NCI-H2171 treated with DMSO at 0.1 percent for 48 hours (cell line): Measurements from ENCODE around the gene KDM4B.
"Not testable (repeated sequence)": the region's sequence is repeated elsewhere in the genome, so short reads cannot be mapped to it uniquely, and the experiment has no call there.

ENCODE experiments used
- DNase-seq: peaks from one replicate; lab custom pipeline; 2025; lab: John Stamatoyannopoulos, UW

KDM4B gene

DNA sequence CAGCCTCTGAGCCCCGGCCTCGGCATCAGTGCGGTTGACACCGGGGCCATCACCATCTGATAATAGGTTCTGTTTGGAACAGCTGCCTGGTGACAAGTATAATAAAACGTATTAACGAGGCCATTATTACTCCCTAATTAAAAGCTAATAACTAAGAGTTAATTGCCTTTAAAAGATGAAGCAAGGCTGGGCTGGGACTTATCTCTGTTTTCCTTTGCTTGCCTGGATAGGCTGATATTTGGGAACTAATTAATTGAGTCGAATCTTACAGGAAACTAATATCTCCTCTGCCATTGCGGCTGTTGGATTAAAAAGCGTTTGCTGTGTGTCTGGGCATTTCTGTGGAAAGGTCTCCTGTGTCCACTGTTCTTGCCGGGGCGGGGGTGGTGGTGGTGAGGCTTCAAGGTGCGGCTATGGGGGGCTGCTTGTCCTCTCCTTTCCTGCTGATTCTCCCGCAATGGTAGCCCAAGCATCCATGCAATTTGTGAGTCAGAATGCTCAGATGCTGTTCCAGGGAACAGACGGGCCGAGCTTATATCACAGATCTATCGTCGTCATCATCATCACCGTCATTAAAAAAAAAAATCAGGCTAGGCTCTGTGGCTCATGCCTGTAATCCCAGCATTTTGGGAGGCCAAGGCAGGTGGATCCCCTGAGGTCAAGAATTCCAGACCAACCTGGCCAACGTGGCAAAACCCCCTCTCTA is 209.0 kb downstream of the KDM4B start:
- no peak for DNase-seq

DNA sequence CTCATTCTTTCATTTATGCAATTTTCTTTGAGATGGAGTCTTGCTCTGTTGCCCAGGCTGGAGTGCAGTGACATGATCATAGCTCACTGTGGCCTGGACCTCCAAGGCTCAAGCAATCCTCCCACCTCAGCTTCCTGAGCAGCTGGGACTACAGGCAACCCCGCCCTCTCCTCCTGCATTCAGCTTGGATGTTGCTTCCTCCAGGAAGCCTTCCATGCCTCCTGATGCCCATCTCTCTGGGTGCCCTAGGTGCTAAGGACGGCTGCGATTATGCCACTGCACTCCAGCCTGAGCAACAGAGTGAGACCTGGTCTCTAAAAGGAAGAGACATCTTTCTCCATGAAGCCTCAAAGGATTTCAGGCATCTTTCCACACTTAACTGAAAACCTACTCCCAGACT is 209.9 kb downstream of the KDM4B start:
- no peak for DNase-seq

DNA sequence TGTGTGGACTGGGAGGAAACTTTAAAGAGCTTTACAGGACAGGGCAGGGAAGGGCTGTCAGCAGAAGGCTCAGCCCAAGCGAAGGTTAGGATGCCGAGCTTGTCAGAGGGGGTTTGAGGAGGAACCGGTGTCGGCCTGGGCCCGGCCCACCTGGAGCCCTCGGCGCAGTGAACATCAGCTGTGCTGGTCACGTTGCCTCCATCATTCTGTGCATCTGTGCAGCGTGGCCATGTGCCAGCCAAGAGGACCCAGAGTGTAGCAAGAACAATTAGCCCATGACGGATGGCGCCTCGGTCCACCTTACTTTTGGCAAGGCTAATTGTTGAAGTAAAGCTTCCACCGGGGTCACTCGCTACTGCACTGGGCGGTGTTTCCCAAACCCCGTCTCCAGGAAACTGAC is 210.3 kb downstream of the KDM4B start:
- no peak for DNase-seq

DNA sequence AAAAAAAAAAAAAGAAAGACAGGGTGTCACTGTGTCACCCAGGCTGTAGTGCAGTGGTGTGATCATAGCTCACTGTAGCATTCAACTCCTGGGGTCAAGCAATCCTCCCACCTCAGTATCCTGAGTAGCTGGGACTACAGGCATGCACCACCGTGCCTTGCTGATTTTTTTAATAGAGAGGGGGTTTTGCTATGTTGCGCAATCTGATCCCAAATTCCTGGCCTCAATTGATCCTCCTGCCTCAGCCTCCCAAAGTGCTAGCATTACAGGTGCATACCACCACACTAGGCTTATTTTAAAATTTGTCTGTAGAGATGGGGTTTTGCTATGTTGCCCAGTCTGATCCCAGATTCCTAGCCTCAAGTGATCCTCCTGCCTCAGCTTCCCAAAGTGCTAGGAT is 212.4 kb downstream of the KDM4B start:
- DNase-seq, result no peak

DNA sequence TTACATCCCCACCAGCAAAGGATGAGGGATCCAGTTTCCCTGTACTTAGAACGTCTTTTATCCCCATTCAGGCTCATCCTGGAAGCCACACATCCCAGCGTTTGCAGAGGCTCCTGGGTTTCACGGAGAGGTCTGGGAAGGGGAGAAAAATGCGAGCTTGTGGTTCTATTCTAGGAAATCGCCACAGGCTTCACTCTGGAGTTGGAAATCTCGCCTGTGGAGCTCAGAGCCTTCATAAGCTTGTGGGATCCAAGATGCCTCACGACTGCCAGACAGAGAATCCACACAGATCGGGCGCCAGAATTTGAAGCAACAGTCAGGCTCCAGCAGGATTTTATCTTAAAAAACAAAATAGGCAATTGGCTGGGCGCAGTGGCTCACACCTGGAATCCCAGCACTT is 213.8 kb downstream of the KDM4B start:
- no peak for DNase-seq

DNA sequence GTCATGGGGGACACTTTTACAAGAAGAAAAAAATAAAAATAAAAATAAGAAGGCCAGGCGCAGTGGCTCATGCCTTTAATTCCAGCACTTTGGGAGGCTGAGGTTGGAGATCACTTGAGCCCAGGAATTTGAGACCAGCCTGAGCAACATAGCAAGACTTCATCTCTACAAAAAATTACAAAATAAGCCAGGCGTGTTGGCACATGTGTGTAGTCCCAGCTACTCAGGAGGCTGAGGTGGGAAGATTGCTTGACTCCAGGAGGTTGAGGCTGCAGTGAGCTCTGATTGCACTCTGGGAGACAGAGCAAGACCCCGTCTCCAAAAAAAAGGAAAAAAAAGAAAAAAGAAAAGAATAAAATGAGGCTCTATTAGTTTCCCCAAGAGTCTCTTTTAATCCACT is 214.7 kb downstream of the KDM4B start:
- no peak for DNase-seq

DNA sequence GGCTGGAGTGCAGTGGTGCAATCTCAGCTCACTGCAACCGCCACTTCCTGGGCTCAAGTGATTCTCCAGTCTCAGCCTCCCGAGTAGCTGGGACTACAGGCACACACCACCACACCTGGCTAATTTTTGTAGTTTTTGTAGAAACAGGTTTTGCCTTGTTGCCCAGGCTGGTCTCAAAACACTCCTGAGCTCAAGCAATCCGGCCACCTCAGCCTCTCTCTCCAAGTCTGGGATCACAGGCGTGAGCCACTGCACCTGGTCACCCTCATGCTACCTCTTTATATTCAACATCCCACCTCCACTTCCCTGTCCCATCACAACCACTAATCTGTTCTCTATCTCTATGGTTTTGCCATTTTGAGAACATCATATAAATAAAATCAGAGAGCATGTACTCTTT is 216.0 kb downstream of the KDM4B start:
- DNase-seq, result no peak

DNA sequence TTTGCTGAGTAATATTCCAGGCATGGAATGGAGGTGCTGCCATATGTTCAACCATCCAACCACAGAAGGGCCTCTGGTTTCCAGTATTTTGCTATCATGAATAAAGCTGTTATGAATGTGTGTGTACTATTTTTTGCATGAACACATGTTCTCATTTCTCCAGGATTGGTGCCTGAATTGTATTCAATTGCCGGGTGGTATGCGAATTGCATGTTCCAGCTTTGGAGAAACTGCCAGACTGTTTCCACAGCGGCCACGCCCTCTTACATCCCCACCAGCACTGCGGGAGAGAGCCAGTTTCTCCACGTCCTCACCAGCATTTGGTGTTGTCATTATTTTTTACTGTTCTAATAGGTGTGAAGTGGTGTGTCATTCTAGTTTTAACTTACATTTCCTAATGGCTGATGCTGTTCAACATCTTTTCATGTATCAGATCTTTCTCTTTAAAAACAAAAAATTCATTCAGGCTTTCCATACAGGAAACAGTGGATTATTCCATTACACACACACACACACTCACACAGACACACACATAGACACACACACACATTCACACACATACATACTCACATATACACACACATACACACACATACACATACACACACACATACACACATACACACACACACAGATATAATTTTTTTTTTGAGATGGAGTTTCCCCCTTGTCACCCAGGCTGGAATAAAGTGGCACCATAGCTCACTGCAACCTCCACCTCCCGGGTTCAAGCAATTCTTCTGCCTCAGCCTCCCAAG is 217.6 kb downstream of the KDM4B start:
- peak; percentile 31 for DNase-seq

DNA sequence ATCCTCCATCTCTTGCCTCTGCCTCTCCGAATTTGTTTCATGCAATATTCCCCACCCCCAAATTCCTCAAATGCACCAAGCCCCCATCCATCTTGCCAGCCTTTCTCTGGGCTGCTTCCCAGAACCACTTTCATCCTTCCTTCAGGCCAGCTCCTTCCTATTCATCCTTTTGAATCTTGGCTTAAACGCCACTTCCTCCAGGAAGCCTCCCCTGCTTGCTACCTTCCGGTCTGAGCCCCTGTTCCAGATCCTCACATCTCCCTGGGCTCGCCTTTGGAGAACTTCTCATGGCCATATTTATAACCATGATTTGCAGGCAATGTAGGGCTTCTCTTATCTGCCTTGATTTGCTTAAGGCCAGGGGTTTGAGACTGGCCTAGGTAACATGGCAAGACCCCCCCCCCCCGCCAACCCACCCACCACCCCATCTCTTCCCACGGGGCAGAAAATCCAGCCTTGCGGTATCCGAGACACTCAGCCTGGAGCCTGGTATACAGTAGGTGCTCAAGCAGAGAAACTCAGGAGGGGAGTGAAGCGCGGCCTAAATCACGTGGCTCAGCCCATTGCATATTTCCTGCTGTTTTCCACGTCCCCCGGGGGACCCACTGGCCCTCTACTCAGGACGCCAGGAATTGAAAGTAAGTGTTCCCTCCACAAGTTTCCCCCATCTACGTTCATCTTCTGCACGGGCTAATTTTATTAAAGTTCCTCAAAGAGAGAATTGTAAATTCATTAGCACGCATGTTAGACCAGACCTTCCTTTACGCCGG is 219.8 kb downstream of the KDM4B start:
- DNase-seq, result no peak

DNA sequence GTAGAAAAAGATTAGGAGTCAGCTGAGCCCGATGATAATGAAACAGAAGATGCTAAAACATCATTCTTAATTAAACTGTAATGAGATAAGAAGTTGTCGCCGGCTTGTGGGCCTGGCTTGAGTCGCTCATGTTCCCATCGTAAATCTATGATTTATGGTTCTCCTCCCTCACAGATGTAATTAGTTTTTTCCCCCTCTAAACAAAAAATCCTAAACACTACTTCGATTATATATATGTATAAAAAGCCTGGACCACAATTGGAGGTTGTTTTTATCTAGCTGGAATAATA is 220.3 kb downstream of the KDM4B start:
- DNase-seq, result no peak

DNA sequence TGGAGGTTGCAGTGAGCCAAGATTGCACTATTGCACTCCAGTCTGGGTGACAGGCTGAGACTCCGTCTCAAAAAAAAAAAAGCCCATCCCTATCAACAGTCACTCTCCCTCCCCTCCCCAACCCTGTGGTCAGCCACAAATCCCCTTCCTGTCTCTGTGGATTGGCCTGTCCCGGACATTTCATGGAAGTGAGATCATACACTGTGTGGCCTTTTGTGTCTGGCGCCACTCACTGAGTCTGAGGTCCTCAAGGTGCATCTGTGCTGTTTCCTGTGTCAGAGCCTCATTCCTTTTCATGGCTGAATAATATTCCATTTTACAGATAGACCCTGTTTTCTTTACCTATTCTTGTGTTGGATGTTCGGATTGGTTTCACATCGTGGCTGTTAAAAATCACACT is 222.2 kb downstream of the KDM4B start:
- no peak for DNase-seq

DNA sequence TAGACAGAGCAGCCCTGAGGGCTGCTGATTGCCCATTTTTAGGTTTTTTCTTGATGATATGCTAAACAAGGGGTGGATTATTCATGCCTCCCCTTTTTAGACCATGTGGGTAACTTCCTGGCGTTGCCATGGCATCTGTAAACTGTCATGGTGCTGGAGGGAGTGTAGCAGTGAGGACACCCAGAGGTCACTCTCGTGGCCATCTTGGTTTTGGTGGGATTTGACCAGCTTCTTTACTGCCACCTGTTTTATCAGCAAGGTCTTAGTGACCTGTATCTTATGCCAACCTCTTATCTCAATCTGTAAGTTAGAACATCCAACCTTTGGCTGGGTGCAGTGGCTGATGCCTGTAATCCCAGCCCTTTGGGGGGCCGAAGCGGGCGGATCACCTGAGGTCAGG is 223.7 kb downstream of the KDM4B start:
- no peak for DNase-seq

DNA sequence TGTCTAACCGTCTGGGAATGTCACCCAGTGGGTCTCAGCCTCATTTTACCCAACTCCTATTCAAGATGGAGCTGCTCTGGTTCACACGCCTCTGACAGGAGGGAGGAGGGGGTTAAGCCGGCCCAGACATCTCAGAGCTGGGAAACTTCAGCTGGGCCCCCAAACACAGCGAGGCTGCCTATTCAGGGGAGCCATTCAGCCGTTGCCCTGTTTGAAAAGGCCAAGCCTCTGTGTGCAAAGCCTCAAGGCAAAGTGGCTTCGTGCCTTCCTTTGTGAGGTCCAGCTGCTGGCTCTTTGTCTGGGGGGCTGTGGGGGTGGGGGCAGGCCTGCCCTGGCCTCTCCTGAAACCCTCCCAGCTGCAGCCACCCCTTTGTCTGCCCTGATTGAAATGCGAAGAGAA is 224.3 kb downstream of the KDM4B start:
- no peak for DNase-seq

DNA sequence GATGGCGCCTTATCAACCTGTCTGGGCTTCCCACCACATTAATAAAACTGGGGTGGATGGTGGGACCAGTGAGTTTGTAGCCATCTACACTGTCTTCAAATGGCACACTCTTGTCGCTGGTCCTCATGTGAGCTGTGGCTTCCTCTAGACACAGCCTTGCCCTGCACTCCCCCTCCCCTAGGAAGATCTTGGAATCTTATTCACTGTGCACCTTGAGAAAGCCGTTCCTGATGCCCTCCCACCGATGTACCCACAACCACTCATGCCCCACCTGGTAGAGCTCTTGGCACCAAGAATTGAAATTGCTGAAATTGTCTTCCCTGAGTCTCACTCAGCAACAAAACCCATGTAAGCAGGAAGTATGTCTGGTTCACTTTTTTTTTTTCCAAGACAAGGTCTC is 225.7 kb downstream of the KDM4B start:
- DNase-seq, result no peak

DNA sequence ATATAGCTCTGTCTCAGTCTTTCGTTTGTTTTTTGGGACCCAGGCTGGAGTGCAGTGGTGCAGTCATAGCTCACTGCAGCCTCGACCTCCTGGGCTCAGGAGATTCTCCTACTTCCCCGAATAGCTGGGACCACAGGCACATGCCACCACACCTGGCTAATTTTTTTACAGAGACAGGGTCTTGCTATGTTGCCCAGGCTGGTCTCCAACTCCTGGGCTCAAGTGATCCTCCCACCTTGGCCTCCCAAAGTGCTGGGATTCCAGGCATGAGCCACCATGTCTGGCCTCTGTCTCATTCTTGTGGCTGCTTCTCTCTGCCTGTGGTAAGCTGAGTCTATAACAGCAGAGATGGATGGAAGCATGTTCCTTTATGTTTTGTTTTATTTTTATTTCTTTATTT is 226.7 kb downstream of the KDM4B start:
- DNase-seq, result not testable (repeated sequence)

DNA sequence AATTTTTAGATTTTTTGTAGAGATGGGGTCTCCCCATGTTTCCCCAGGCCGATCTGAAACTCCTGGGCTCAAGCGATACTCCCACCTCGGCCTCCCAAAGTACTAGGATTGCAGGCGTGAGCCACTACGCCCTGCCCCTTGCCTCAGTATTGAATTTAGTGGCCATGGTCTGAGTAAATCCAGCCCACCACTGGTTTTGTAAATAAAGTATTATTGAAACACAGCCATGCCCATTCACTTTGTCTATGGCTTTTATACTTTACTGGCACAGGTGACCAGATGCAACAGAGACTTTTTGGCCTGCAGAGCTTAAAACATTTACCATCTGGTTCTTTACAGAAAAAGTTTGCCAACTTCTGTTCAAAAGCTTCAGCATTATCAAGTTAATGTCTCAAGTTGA is 227.9 kb downstream of the KDM4B start:
- no peak for DNase-seq

DNA sequence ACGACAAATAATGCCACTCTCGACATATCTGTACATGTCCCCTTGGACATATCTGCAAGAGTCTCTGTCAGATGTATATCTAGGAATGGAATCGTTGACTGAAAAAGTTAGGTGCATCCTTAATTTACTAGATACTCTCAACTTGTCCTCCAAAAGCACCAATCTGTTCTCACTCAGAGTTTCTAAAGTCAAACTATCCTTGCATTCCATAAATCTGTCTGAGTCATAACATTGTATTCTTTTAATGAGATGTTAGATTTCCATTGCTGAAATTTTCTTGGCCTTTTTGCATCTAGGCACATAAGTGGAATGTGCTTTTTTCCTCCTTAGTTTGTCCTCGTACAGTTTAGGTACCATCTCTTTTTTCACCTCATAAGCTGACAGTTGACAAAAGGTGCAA is 231.9 kb downstream of the KDM4B start:
- no peak for DNase-seq

DNA sequence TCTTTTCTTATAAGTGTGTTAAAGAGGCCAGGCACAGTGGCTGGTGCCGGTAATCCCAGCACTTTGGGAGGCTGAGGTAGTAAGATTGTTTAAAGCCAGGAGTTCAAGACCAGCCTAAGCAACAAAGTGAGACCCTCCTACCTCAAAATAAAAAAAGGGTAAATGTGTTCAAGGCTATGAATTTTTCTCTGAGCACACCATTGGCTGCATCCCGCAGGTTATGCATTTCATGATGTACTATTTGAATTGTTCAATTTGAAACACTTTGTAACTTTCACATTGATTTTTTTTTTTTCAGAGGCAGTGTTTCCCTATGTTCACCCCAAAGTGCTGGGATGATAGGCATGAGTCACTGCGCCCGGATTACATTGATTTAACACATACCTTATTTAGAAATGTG is 233.6 kb downstream of the KDM4B start:
- no peak for DNase-seq
